Measurements from ENCODE around the gene ATP7B.

The ATP7B gene

DNA sequence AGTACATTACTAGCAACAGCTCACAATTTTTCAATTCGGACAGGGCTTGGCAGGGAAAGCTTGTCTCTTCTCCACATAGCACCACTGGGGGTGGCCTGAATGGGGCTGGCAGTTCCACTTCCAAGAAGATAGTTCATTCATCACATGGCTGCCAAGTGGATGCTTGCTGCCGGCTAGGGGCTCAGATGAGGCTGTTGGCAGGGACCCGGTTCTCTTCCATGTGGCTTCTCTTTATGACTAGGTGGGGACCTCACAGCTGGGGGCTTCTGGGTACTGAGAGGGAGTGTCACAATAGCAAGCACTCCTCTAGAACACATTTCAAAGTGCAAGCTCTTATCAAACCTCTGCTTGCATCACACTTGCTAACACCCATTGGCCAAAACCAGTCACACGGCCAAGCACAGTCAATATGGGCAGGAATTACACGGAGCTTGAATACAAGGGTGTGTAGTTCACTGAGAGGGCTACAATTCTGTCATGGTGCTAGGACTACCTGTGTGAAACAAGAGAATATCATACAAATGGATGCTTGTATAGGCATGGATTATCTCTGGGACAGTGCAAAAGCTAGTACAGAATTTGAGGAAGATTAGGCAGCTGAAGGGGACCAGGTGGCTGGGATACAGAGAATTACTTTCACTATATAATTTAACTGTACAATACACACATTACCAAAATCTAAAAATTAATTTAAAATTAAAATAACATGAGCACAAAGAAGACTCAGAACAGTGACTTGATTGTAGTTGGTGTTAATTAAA is 32.3 kb downstream of the ATP7B start:
- no peak overlapping the region for H3K4me3 ChIP-seq (ENCODE audit: low read depth, low read length)
- TF ChIP-seq, protein P1, sequence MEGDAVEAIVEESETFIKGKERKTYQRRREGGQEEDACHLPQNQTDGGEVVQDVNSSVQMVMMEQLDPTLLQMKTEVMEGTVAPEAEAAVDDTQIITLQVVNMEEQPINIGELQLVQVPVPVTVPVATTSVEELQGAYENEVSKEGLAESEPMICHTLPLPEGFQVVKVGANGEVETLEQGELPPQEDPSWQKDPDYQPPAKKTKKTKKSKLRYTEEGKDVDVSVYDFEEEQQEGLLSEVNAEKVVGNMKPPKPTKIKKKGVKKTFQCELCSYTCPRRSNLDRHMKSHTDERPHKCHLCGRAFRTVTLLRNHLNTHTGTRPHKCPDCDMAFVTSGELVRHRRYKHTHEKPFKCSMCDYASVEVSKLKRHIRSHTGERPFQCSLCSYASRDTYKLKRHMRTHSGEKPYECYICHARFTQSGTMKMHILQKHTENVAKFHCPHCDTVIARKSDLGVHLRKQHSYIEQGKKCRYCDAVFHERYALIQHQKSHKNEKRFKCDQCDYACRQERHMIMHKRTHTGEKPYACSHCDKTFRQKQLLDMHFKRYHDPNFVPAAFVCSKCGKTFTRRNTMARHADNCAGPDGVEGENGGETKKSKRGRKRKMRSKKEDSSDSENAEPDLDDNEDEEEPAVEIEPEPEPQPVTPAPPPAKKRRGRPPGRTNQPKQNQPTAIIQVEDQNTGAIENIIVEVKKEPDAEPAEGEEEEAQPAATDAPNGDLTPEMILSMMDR (IDR thresholded peaks at IDR 0.05; ENCODE audit: control insufficient read depth, extremely low read depth, insufficient read depth), result no peak
- no peak for DNase-seq (ENCODE audit: low read depth)

DNA sequence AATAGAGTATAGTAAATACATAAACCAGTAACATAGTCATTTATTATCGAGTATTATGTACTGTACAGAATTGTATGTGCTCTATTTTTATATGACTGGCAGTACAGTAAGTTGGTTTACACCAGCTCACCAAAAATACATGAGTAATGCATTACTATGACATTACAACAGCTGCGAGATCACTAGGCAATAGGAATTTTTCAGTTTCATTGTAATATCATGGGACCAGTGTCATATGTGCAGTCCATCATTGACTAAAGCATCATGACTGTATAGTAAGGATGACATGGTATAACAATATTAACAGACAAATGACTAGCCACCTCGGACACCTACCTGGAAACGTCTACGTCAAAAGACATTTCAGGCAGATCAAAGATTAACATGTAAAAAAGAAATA is 33.6 kb downstream of the ATP7B start:
- no peak for DNase-seq (ENCODE audit: low read depth)
- TF ChIP-seq, protein P1 (IDR thresholded peaks at IDR 0.05; ENCODE audit: control insufficient read depth, extremely low read depth, insufficient read depth), result no peak
- no peak overlapping the region for H3K4me3 ChIP-seq (ENCODE audit: low read depth, low read length)

DNA sequence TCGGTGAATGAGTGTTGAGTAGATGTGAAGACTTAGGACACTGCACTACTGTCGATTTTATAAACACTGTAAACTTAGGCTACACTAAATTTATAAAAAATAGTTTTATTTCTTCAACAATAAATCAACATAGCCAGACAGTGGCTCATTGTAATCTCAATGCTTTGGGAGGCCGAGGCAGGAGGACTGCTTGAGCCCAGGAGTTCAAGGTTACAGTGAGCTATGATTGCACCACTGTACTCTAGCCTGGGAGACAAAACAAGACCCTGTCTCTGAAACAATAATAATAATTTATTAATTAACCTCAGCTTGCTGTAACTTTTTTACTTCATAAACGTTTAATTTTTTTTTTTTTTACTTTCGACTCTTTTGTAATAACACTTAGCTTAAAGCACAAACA is 34.4 kb downstream of the ATP7B start:
- TF ChIP-seq, protein P1 (IDR thresholded peaks at IDR 0.05; ENCODE audit: control insufficient read depth, extremely low read depth, insufficient read depth), result no peak
- no peak overlapping the region for H3K4me3 ChIP-seq (ENCODE audit: low read depth, low read length)
- no peak for DNase-seq (ENCODE audit: low read depth)

DNA sequence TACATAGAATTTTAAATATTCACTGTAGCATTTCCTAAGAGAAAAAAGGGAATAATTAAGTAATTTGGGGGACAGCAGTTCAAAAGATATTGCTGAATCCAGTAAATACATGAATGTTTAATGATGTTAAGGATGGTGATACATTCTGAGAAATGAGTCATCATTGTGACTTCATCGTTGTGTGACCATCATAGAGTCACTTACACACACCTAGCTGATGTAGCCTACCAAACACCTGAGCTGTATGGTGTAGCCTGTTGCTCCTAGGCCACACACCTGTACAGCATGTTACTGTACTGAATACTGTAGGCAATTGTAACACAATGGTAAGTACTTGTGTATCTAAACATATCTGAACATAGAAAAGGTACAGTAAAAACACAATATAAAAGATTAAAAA is 34.8 kb downstream of the ATP7B start:
- no peak for DNase-seq (ENCODE audit: low read depth)
- TF ChIP-seq, protein P1 (IDR thresholded peaks at IDR 0.05; ENCODE audit: control insufficient read depth, extremely low read depth, insufficient read depth), result no peak
- H3K4me3 ChIP-seq (ENCODE audit: low read depth, low read length), result no peak overlapping the region

DNA sequence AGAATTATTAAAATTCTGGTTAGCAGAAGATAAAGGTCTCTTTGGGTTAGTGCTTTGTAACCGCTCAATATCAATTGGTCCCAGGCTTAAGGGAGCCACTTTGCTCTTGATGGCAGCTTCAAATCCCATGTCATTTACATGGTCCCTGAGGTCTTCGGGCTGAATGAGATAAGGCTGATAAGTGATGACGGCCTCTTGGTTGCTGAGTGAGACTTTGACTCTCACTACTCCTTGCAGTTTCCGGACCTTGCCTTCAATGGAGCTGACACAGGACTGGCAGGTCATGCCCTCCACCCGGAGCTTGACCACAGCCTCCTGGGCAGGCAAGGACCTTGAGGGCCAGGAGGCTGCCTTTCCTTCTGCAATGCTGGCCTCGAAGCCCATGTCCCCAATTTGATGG is 36.8 kb downstream of the ATP7B start:
- no peak overlapping the region for H3K4me3 ChIP-seq (ENCODE audit: low read depth, low read length)
- DNase-seq (ENCODE audit: low read depth), result no peak
- TF ChIP-seq, protein P1 (IDR thresholded peaks at IDR 0.05; ENCODE audit: control insufficient read depth, extremely low read depth, insufficient read depth), result no peak

DNA sequence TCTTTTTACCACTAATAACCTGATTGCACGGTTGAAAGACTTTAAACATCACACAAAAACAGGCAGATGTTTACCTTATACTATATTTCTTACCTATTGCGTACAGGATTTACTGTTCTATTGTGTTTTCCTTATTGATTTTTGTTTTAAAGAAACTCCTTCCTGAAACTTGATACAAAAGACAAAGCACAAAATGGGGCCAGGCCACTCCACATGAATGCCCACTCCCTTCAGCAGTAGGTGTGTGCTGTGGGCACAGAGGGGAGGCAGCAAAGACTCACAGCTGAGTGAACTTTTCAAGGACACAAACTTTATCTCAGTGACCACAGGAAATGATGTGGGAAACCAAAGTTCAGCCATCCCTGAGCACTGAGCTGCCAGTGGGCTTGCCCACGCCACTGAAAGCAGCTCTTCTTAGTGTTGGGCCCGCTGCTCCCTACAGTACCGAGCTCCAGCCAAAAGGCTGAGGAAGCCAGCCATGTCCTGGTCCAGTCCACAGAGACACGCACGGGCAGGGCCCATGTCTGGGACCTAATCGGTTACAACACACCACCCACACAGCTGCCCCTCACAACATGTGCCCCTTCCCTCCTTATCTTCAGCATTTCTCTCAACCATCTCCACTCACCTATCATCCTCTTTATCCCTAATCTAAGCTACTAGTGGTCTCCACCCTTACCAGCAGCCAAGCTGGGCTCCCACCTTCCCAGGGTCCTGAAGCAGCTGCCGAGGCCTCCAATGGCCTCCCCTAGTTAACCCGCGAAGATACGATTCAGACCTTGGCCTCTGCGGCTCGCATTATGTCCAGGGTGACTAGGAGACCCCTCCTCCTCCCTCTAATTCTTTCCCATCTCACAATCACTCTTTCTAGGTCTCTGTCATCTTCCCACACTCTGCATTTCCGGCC is 39.5 kb downstream of the ATP7B start:
- no peak for DNase-seq (ENCODE audit: low read depth)
- TF ChIP-seq, protein P1 (IDR thresholded peaks at IDR 0.05; ENCODE audit: control insufficient read depth, extremely low read depth, insufficient read depth), result no peak

More for the DNA sequence above, 39.5 kb downstream of the ATP7B start:
- no peak overlapping the region for H3K4me3 ChIP-seq (ENCODE audit: low read depth, low read length)

All from LNCaP clone FGC (cell line).